Activated CD4-positive, alpha-beta T cell treated with anti-CD3 and anti-CD28 coated beads, Interleukin-2, amount 10 ng/mL, durations not matched to agents 24 days and 14 days (primary cell): ENCODE results near the gene SCYL2. TPM values are rescaled to one million over a fixed set of nuclear protein-coding genes. Genes with fewer than 3 reads are reported as not detected.
A peak's percentile ranks its signal among the peaks of the same experiment; 100 is the strongest.

Experiments
- DNase-seq: peaks from one replicate; pipeline ENCODE4 v3.0.0; 2022
- H3K27ac Mint-ChIP-seq: one replicate; pipeline ENCODE4 v1.8.0; 2022; ENCODE audit warnings: mild to moderate bottlenecking, mixed read lengths
- H3K27me3 Mint-ChIP-seq: one replicate; pipeline ENCODE4 v1.8.0; 2022; ENCODE audit warnings: mixed read lengths
- H3K36me3 Mint-ChIP-seq: one replicate; pipeline ENCODE4 v1.8.0; 2022; ENCODE audit warnings: low read depth, mild to moderate bottlenecking, mixed read lengths
- H3K4me1 Mint-ChIP-seq: one replicate; pipeline ENCODE4 v1.8.0; 2021; ENCODE audit warnings: mixed read lengths
- H3K4me3 Mint-ChIP-seq: one replicate; pipeline ENCODE4 v1.8.0; 2022; ENCODE audit warnings: mild to moderate bottlenecking, moderate library complexity, mixed read lengths
- H3K9me3 Mint-ChIP-seq: one replicate; pipeline ENCODE4 v1.8.0; 2021; ENCODE audit warnings: mixed read lengths
- intact Hi-C: fragments of 100-400 bp; cut with micrococcal nuclease; formaldehyde crosslinking; loops from one replicate; pipeline ENCODE4 v1.15.1; 2023
- total RNA-seq: library from RNA; stranded (reverse); gene quantifications from 2 replicates; pipeline ENCODE4 v1.2.3, GENCODE V29; 2022

SCYL2 gene
- total RNA-seq, 1 donor from 2014 or later, result 31.1 TPM

GRCh38 chr12:100348657-100349454, 81.9 kb downstream of the SCYL2 start:
- H3K27ac Mint-ChIP-seq, result no peak overlapping the region
- H3K36me3 Mint-ChIP-seq, result no peaks in the 10 kb centered on the region
- H3K4me1 Mint-ChIP-seq, result no peaks in the 10 kb centered on the region
- no peaks in the 10 kb centered on the region for H3K9me3 Mint-ChIP-seq
- intact Hi-C loops, result loop anchor here (10.0 kb wide), 1 partner anchor 216 kb away; no protein-coding TSS in a partner anchor
- DNase-seq, result peak; percentile 30
- H3K27me3 Mint-ChIP-seq, result peaks cover 21% of the 10 kb centered on the region
- H3K4me3 Mint-ChIP-seq, result no peak overlapping the region

GRCh38 chr12:100356644-100357223, 89.8 kb downstream of the SCYL2 start, which contains the start of gene SLC17A8:
Gene SLC17A8 (plus strand): TSS chr12:100357074. CDS start chr12:100357392, 318 bp downstream.
- H3K27me3 Mint-ChIP-seq, result peaks cover 40% of the 10 kb centered on the region
- H3K4me3 Mint-ChIP-seq, result no peak within 1 kb of the TSS
- no peaks in the 10 kb centered on the region for H3K9me3 Mint-ChIP-seq
- intact Hi-C loops, result loop anchor here (10.0 kb wide), 1 partner anchor 1138 kb away; no protein-coding TSS in a partner anchor
- no peak for DNase-seq
- H3K4me1 Mint-ChIP-seq, result no peaks in the 10 kb centered on the region
- no peak within 1 kb of the TSS for H3K27ac Mint-ChIP-seq
- H3K36me3 Mint-ChIP-seq, result no peaks in the 10 kb centered on the region

GRCh38 chr12:100359248-100359647, 92.3 kb downstream of the SCYL2 start:
- intact Hi-C loops, result loop anchor here (10.0 kb wide), 1 partner anchor 1136 kb away; no protein-coding TSS in a partner anchor
- peaks cover 29% of the 10 kb centered on the region for H3K27me3 Mint-ChIP-seq
- H3K4me3 Mint-ChIP-seq, result no peak overlapping the region
- H3K9me3 Mint-ChIP-seq, result no peaks in the 10 kb centered on the region
- no peak for DNase-seq
- H3K36me3 Mint-ChIP-seq, result no peaks in the 10 kb centered on the region
- no peaks in the 10 kb centered on the region for H3K4me1 Mint-ChIP-seq
- H3K27ac Mint-ChIP-seq, result no peak overlapping the region

- Mint-ChIP-seq H3K27me3 (peaks cover 23% of the 10 kb centered on the region), H3K4me1 (no peaks in the 10 kb centered on the region), H3K36me3 (no peaks in the 10 kb centered on the region), H3K4me3 (no peak overlapping the region), H3K9me3 (no peaks in the 10 kb centered on the region), H3K27ac (no peak overlapping the region)
- intact Hi-C loops, result loop anchor here (10.0 kb wide), 1 partner anchor 1135 kb away; no protein-coding TSS in a partner anchor
- DNase-seq, result no peak
These were observed 92.8 kb downstream of the SCYL2 start for GRCh38 chr12:100359822-100360221.

GRCh38 chr12:100360450-100360849, 93.5 kb downstream of the SCYL2 start:
- no peak overlapping the region for H3K4me3 Mint-ChIP-seq

GRCh38 chr12:100364324-100364723, 97.3 kb downstream of the SCYL2 start:
- Mint-ChIP-seq H3K27me3 (peaks cover 6% of the 10 kb centered on the region), H3K4me1 (no peaks in the 10 kb centered on the region), H3K36me3 (no peaks in the 10 kb centered on the region), H3K4me3 (no peak overlapping the region), H3K9me3 (no peaks in the 10 kb centered on the region), H3K27ac (no peak overlapping the region)
- no peak for DNase-seq
- intact Hi-C loops, result no loop called here

More at GRCh38 chr12:100360450-100360849, 93.5 kb downstream of the SCYL2 start:
- intact Hi-C loops, result no loop called here
- no peaks in the 10 kb centered on the region for H3K9me3 Mint-ChIP-seq
- H3K36me3 Mint-ChIP-seq, result no peaks in the 10 kb centered on the region
- no peak for DNase-seq
- H3K27me3 Mint-ChIP-seq, result peaks cover 21% of the 10 kb centered on the region
- no peak overlapping the region for H3K27ac Mint-ChIP-seq
- no peaks in the 10 kb centered on the region for H3K4me1 Mint-ChIP-seq

GRCh38 chr12:100365411-100365810, 98.4 kb downstream of the SCYL2 start:
- no peak for DNase-seq

GRCh38 chr12:100368066-100368465, 101.1 kb downstream of the SCYL2 start:
- H3K4me3 Mint-ChIP-seq, result no peak overlapping the region
- H3K27ac Mint-ChIP-seq, result no peak overlapping the region
- H3K4me1 Mint-ChIP-seq, result no peaks in the 10 kb centered on the region
- H3K27me3 Mint-ChIP-seq, result peaks cover 4% of the 10 kb centered on the region
- no peak for DNase-seq
- H3K36me3 Mint-ChIP-seq, result no peaks in the 10 kb centered on the region
- H3K9me3 Mint-ChIP-seq, result no peaks in the 10 kb centered on the region
- intact Hi-C loops, result no loop called here

More at GRCh38 chr12:100365411-100365810, 98.4 kb downstream of the SCYL2 start:
- Mint-ChIP-seq H3K9me3 (no peaks in the 10 kb centered on the region), H3K36me3 (no peaks in the 10 kb centered on the region), H3K4me3 (no peak overlapping the region), H3K27ac (no peak overlapping the region), H3K4me1 (no peaks in the 10 kb centered on the region), H3K27me3 (peaks cover 4% of the 10 kb centered on the region)
- intact Hi-C loops, result no loop called here

- no peak overlapping the region for H3K4me3 Mint-ChIP-seq
- H3K27me3 Mint-ChIP-seq, result peaks cover 8% of the 10 kb centered on the region
- no peaks in the 10 kb centered on the region for H3K9me3 Mint-ChIP-seq
- no peaks in the 10 kb centered on the region for H3K4me1 Mint-ChIP-seq
- no peak for DNase-seq
- H3K27ac Mint-ChIP-seq, result no peak overlapping the region
- no peaks in the 10 kb centered on the region for H3K36me3 Mint-ChIP-seq
- intact Hi-C loops, result no loop called here
These were observed 104.2 kb downstream of the SCYL2 start for GRCh38 chr12:100371146-100371545.

GRCh38 chr12:100372853-100373640, 106.1 kb downstream of the SCYL2 start:
- no peak for DNase-seq
- H3K27ac Mint-ChIP-seq, result no peak overlapping the region
- no peak overlapping the region for H3K4me3 Mint-ChIP-seq
- no peaks in the 10 kb centered on the region for H3K9me3 Mint-ChIP-seq
- no peaks in the 10 kb centered on the region for H3K36me3 Mint-ChIP-seq
- no peaks in the 10 kb centered on the region for H3K4me1 Mint-ChIP-seq
- peaks cover 3% of the 10 kb centered on the region for H3K27me3 Mint-ChIP-seq
- intact Hi-C loops, result no loop called here

GRCh38 chr12:100375038-100375735, 108.2 kb downstream of the SCYL2 start:
- no peak for DNase-seq
- peaks cover 3% of the 10 kb centered on the region for H3K27me3 Mint-ChIP-seq
- no peaks in the 10 kb centered on the region for H3K36me3 Mint-ChIP-seq
- no peaks in the 10 kb centered on the region for H3K9me3 Mint-ChIP-seq
- no peak overlapping the region for H3K4me3 Mint-ChIP-seq
- intact Hi-C loops, result no loop called here
- H3K4me1 Mint-ChIP-seq, result no peaks in the 10 kb centered on the region
- H3K27ac Mint-ChIP-seq, result no peak overlapping the region

- Mint-ChIP-seq H3K4me1 (no peaks in the 10 kb centered on the region), H3K27ac (no peak overlapping the region)
These were observed 109.2 kb downstream of the SCYL2 start for GRCh38 chr12:100376161-100376560.

GRCh38 chr12:100381379-100381778, 114.4 kb downstream of the SCYL2 start:
- DNase-seq, result no peak
- H3K4me3 Mint-ChIP-seq, result no peak overlapping the region
- H3K9me3 Mint-ChIP-seq, result no peaks in the 10 kb centered on the region
- H3K27ac Mint-ChIP-seq, result no peak overlapping the region
- intact Hi-C loops, result no loop called here
- no peaks in the 10 kb centered on the region for H3K4me1 Mint-ChIP-seq
- no peaks in the 10 kb centered on the region for H3K27me3 Mint-ChIP-seq
- no peaks in the 10 kb centered on the region for H3K36me3 Mint-ChIP-seq

More at GRCh38 chr12:100376161-100376560, 109.2 kb downstream of the SCYL2 start:
- intact Hi-C loops, result no loop called here
- H3K9me3 Mint-ChIP-seq, result no peaks in the 10 kb centered on the region
- H3K27me3 Mint-ChIP-seq, result peaks cover 3% of the 10 kb centered on the region
- no peaks in the 10 kb centered on the region for H3K36me3 Mint-ChIP-seq
- H3K4me3 Mint-ChIP-seq, result no peak overlapping the region
- no peak for DNase-seq
